Activated CD8-positive, alpha-beta T cell treated with anti-CD3 and anti-CD28 coated beads for 36 hours (primary cell): ENCODE data around the gene ADPRHL1. TPM values are rescaled to one million over a fixed set of nuclear protein-coding genes. Genes with fewer than 3 reads are reported as not detected.

Experiments
- ATAC-seq: fragments of 200-7000 bp; cut with Tn5 transposase; one replicate; pipeline ENCODE4 v1.10.0; 2021; ENCODE audit warnings: mild to moderate bottlenecking, moderate library complexity
- CTCF ChIA-PET: fragments of 350-600 bp; sonication (Branson Sonifier 250); formaldehyde crosslinking; loops from one replicate; lab custom pipeline; 2021; ENCODE audit warnings: antibody characterized with exemption; lab: Charles Lee
- POLR2A ChIA-PET: fragments of 350-600 bp; sonication (Branson Sonifier 250); formaldehyde crosslinking; loops from one replicate; lab custom pipeline; 2021; ENCODE audit warnings: antibody characterized with exemption; lab: Charles Lee
- DNase-seq: peaks from one replicate; pipeline ENCODE4 v3.0.0-alpha.2; 2020
- H3K27ac Mint-ChIP-seq: one replicate; pipeline ENCODE4 v1.8.0; 2021; ENCODE audit warnings: mild to moderate bottlenecking, mixed read lengths
- H3K27me3 Mint-ChIP-seq: one replicate; pipeline ENCODE4 v1.8.0; 2021; ENCODE audit warnings: mixed read lengths
- H3K36me3 Mint-ChIP-seq: one replicate; pipeline ENCODE4 v1.8.0; 2021; ENCODE audit warnings: low read depth, mixed read lengths
- H3K4me1 Mint-ChIP-seq: one replicate; pipeline ENCODE4 v1.8.0; 2021; ENCODE audit warnings: low read depth, mixed read lengths
- H3K4me3 Mint-ChIP-seq: one replicate; pipeline ENCODE4 v1.8.0; 2021; ENCODE audit warnings: mild to moderate bottlenecking, moderate library complexity, mixed read lengths
- H3K9me3 Mint-ChIP-seq: one replicate; pipeline ENCODE4 v1.8.0; 2021; ENCODE audit warnings: mixed read lengths
- intact Hi-C: fragments of 100-400 bp; cut with micrococcal nuclease; formaldehyde crosslinking; loops from one replicate; pipeline ENCODE4 v1.10.0; 2022
- total RNA-seq, 2 experiments: library from RNA; stranded (reverse); gene quantifications; one replicate each; pipeline ENCODE4 v1.2.3, GENCODE V29; 2021
- TF ChIP-seq, protein P1 (sequence below): fragments of 200-600 bp; IDR thresholded peaks from one replicate; pipeline ENCODE4 v1.8.0; 2022; ENCODE audit warnings: antibody characterized with exemption, mild to moderate bottlenecking

Gene ADPRHL1
- total RNA-seq, 2 experiments from 2014 or later, result 0.23 to 0.36 TPM

DNA sequence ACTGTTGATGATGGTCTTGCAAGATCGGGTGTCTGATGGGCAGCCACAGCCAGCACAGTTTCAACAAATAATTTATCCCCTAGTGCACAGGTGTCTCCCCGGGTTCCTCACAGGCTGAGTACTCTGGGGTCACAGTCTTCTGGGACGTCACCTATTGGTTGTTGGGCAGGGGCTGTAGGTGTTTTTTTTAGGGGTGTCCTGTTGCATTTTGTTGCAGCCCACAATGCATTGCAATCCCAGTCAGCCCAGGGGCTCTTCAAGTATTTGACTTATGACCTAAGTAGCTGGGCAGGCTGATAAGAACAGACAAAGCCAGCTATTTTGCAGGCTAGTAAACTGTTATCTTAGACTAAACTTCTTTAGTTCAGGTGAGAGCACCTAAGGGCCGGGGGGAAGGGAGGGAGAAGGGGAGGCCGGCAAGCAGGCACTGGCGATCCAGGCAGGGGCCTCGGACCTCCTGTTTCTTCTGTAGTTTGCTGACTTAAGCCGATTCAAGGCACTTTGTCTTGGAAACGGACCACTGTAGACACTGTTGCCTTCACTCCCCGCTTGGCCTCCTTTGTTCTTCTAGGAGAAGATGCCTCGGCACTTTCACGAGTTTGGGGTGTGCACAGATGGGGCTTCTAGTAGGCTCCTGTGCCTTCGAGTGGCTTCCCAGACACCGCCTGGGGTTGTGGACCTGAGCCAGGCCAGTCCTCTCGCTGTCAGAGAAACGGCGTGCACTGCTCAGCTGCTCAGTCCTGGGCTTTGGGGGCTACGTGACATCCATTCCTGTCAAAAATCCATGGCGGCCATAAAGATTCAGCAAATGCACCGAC is 55.5 kb downstream of the ADPRHL1 start:
- H3K9me3 Mint-ChIP-seq, result no peaks in the 10 kb centered on the region
- ATAC-seq (no peak), DNase-seq (no peak)
- no peaks in the 10 kb centered on the region for H3K36me3 Mint-ChIP-seq
- TF ChIP-seq, protein P1, sequence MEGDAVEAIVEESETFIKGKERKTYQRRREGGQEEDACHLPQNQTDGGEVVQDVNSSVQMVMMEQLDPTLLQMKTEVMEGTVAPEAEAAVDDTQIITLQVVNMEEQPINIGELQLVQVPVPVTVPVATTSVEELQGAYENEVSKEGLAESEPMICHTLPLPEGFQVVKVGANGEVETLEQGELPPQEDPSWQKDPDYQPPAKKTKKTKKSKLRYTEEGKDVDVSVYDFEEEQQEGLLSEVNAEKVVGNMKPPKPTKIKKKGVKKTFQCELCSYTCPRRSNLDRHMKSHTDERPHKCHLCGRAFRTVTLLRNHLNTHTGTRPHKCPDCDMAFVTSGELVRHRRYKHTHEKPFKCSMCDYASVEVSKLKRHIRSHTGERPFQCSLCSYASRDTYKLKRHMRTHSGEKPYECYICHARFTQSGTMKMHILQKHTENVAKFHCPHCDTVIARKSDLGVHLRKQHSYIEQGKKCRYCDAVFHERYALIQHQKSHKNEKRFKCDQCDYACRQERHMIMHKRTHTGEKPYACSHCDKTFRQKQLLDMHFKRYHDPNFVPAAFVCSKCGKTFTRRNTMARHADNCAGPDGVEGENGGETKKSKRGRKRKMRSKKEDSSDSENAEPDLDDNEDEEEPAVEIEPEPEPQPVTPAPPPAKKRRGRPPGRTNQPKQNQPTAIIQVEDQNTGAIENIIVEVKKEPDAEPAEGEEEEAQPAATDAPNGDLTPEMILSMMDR, result no peak
- intact Hi-C loops, result no loop called here
- H3K4me3 Mint-ChIP-seq, result no peak overlapping the region
- POLR2A ChIA-PET, result interaction anchor here (1.3 kb wide), 1 partner anchor 101 kb away, joined by 5 read pairs; the partner anchor contains the start of gene LAMP1
- no peak overlapping the region for H3K27ac Mint-ChIP-seq
- peaks cover 4% of the 10 kb centered on the region for H3K4me1 Mint-ChIP-seq
- no peaks in the 10 kb centered on the region for H3K27me3 Mint-ChIP-seq
- CTCF ChIA-PET, result interaction anchor here (1.3 to 2.3 kb wide), 2 partner anchors 121 to 122 kb away, joined by 4 to 8 read pairs; no protein-coding TSS in a partner anchor

DNA sequence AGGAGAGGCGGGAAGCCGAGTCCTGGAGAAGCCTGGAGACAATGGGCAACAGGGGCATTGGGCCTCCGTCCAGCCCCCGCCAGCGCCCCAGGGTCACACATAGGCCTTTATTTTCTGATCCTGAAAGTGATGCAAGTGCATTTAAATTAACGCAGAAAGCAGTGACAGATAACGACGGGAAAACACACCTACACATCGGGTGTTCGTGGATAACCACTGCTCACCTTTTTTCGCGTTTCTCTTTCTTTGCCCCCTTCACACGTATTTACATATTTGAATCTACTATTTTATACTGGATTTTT is 59.0 kb downstream of the ADPRHL1 start:
- H3K27me3 Mint-ChIP-seq, result no peaks in the 10 kb centered on the region
- ChIA-PET POLR2A (interaction anchor here (1.4 kb wide), 1 partner anchor 130 kb away, joined by 6 read pairs; no protein-coding TSS in a partner anchor), CTCF (interaction anchor here (0.8 to 1.2 kb wide), 5 partner anchors 9 to 451 kb away, joined by 3 to 5 read pairs (median 4); no protein-coding TSS in a partner anchor)
- H3K36me3 Mint-ChIP-seq, result no peaks in the 10 kb centered on the region
- H3K27ac Mint-ChIP-seq, result no peak overlapping the region
- TF ChIP-seq, protein P1, result no peak
- peak overlapping the region; percentile 24 for H3K4me3 Mint-ChIP-seq
- ATAC-seq (no peak), DNase-seq (no peak)
- H3K4me1 Mint-ChIP-seq, result peaks cover 4% of the 10 kb centered on the region
- intact Hi-C loops, result loop anchor here (2.0 to 5.0 kb wide), 2 partner anchors 119 to 452 kb away; no protein-coding TSS in a partner anchor
- no peaks in the 10 kb centered on the region for H3K9me3 Mint-ChIP-seq

DNA sequence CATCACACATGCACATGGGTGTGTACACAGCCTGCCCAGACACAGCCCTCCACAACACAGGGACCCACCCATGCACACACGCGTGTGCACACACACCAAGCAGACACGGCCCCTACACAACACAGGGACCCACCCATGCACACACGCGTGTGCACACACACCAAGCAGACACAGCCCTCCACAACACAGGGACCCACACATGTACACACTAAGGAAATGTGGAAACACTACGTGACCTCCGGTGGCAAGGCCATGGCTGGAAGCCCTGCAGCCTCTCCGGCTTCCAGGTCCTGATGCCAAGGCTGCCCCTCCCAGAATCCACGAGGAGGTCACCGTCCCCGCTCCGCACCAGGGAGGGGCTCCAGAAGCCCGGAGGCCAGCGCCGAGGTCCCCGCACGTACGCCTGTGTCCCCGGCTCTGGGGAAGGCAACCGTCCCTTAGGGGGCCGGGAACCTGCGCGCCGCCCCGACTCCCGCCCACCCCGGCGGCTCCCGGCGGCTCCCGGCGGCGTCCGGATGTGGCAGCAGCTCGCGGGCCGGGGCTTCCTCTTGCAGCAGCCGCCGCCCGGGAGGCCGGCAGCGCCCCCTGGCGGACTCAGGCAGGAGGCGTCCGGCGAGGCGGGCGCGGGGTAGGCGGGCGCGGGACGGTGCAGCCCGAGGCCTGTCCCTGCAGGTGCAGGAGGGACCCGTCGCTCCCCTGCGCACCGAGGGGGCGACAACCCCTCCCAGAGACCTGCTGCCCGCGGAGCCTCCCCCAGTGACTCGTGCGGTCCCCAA is 59.5 kb downstream of the ADPRHL1 start:
- Mint-ChIP-seq H3K4me3 (peak overlapping the region; percentile 89), H3K36me3 (no peaks in the 10 kb centered on the region), H3K27ac (peak overlapping the region; percentile 70), H3K9me3 (no peaks in the 10 kb centered on the region), H3K27me3 (no peaks in the 10 kb centered on the region), H3K4me1 (peaks cover 4% of the 10 kb centered on the region)
- TF ChIP-seq, protein P1, result peak; percentile 85
- ChIA-PET CTCF (interaction anchor here (0.6 to 1.2 kb wide), 14 partner anchors 9 to 454 kb away, joined by 3 to 8 read pairs (median 3); partner anchors contain the start of gene LAMP1), POLR2A (interaction anchor here (1.4 kb wide), 1 partner anchor 129 kb away, joined by 6 read pairs; no protein-coding TSS in a partner anchor)
- intact Hi-C loops, result loop anchor here (2.0 to 5.0 kb wide), 2 partner anchors 119 to 451 kb away; no protein-coding TSS in a partner anchor
- ATAC-seq (peak; percentile 94), DNase-seq (peak; percentile 89)

DNA sequence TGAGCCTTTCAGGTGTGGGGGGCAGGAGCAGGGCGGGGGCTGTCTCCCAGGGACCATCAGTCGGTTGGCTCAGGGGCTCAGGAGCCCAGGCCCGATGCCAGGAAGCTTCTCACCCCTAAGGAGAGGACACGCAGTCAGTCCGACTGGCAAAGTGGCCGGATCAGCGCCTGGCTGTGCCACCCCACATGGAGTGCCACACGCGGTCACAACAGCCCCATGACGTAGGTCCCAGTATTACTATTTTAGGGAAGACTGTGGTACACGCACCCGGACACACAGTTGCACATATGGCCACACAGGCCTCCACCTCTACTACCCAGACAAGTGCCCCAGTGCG is 60.1 kb downstream of the ADPRHL1 start:
- Mint-ChIP-seq H3K36me3 (no peaks in the 10 kb centered on the region), H3K4me1 (peaks cover 4% of the 10 kb centered on the region), H3K4me3 (peak overlapping the region; percentile 89), H3K27me3 (no peaks in the 10 kb centered on the region), H3K27ac (peak overlapping the region; percentile 70), H3K9me3 (no peaks in the 10 kb centered on the region)
- TF ChIP-seq, protein P1, result no peak
- ATAC-seq (no peak), DNase-seq (no peak)
- intact Hi-C loops, result loop anchor here (5.0 kb wide), 1 partner anchor 451 kb away; no protein-coding TSS in a partner anchor
- ChIA-PET POLR2A (no interaction called here), CTCF (no interaction called here)
